ENCODE data around the gene ZC3H12D. TPM values are rescaled to one million over a fixed set of nuclear protein-coding genes. Genes with fewer than 3 reads are reported as not detected.
"Not testable (repeated sequence)": the region's sequence is repeated elsewhere in the genome, so short reads cannot be mapped to it uniquely, and the experiment has no call there.

ZC3H12D gene
- total RNA-seq, 2 donors from 2014 or later = 1.8 to 2.2 TPM

GRCh38 chr6:149463781-149464180 lies 21.0 kb downstream of the ZC3H12D start:
- no peak for DNase-seq (ENCODE audit: low spot score)
- intact Hi-C loops (cut with DNase I) = loop anchor here in 1 of 2 donors (1.0 kb wide), 1 partner anchor 27 kb away; no protein-coding TSS in a partner anchor

GRCh38 chr6:149462712-149463111 lies 22.1 kb downstream of the ZC3H12D start:
- intact Hi-C loops (cut with DNase I) = loop anchor here in 1 of 2 donors (1.0 kb wide), 1 partner anchor 26 kb away; no protein-coding TSS in a partner anchor
- peak; percentile 34 for DNase-seq (ENCODE audit: low spot score)

GRCh38 chr6:149461670-149462069 lies 23.1 kb downstream of the ZC3H12D start:
- intact Hi-C loops (cut with DNase I) = no loop called here

DNA sequence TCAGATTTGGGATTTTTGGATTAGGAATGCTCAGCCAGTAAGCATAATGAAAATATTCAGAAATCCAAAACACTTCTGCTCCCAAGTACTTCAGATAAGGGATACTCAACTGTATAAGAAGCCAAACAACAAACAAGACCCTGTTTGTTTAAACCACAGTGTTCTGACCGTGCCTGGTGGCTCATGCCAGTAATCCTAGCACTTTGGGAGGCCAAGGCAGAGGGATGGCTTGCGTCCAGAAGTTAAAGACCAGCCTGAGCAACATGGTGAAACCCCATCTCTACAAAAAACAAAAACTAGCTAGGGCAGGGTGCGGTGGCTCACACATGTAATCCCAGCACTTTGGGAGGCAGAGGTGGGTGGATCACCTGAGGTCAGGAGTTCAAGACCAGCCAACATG lies 24.6 kb downstream of the ZC3H12D start:
- intact Hi-C loops (cut with DNase I) = not testable (repeated sequence)

More at GRCh38 chr6:149461670-149462069, 23.1 kb downstream of the ZC3H12D start:
- no peak for DNase-seq (ENCODE audit: low spot score)

GRCh38 chr6:149459761-149460160 lies 25.1 kb downstream of the ZC3H12D start:
- DNase-seq (ENCODE audit: low spot score) = peak; percentile 34
- intact Hi-C loops (cut with DNase I) = loop anchor here in 1 of 2 donors (2.0 kb wide), 1 partner anchor 21 kb away; no protein-coding TSS in a partner anchor

More for the DNA sequence above, 24.6 kb downstream of the ZC3H12D start:
- DNase-seq (ENCODE audit: low spot score) = peak; percentile 6

- intact Hi-C loops (cut with DNase I) = loop anchor here in 1 of 2 donors (2.0 kb wide), 1 partner anchor 20 kb away; no protein-coding TSS in a partner anchor
- DNase-seq (ENCODE audit: low spot score) = peak; percentile 5
These were observed 26.0 kb downstream of the ZC3H12D start for GRCh38 chr6:149458806-149459205.

DNA sequence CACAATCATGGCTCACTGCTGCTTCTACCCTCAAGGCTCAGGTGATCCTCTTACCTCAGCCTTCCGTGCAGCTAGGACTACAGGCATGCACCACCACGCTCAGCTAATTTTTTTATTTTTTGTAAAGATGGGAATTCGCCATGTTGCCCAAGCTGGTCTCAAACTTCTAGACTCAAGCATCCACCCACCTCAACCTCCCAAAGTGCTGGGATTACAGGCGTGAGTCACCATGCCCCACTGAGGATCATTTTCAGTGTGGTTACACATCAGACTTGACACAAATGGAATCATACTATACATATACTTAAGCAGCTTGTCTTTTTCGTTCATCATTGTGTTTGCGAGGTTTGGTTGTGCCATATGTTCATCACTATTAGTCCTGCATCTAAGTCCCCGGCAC lies 26.6 kb downstream of the ZC3H12D start:
- DNase-seq (ENCODE audit: low spot score) = peak; percentile 6
- intact Hi-C loops (cut with DNase I) = loop anchor here in 1 of 2 donors (2.0 kb wide), 1 partner anchor 19 kb away; no protein-coding TSS in a partner anchor

- intact Hi-C loops (cut with DNase I) = no loop called here
- DNase-seq (ENCODE audit: low spot score) = peak; percentile 47
These were observed 27.4 kb downstream of the ZC3H12D start for GRCh38 chr6:149457316-149457884.

- peak; percentile 75 for DNase-seq (ENCODE audit: low spot score)
- intact Hi-C loops (cut with DNase I) = no loop called here
These were observed 28.3 kb downstream of the ZC3H12D start for GRCh38 chr6:149456311-149457021.

- DNase-seq (ENCODE audit: low spot score) = peak; percentile 78
- intact Hi-C loops (cut with DNase I) = no loop called here
These were observed 29.6 kb downstream of the ZC3H12D start for GRCh38 chr6:149455031-149455732.

GRCh38 chr6:149454346-149454848 lies 30.4 kb downstream of the ZC3H12D start:
- DNase-seq (ENCODE audit: low spot score) = peak; percentile 99
- intact Hi-C loops (cut with DNase I) = no loop called here

DNA sequence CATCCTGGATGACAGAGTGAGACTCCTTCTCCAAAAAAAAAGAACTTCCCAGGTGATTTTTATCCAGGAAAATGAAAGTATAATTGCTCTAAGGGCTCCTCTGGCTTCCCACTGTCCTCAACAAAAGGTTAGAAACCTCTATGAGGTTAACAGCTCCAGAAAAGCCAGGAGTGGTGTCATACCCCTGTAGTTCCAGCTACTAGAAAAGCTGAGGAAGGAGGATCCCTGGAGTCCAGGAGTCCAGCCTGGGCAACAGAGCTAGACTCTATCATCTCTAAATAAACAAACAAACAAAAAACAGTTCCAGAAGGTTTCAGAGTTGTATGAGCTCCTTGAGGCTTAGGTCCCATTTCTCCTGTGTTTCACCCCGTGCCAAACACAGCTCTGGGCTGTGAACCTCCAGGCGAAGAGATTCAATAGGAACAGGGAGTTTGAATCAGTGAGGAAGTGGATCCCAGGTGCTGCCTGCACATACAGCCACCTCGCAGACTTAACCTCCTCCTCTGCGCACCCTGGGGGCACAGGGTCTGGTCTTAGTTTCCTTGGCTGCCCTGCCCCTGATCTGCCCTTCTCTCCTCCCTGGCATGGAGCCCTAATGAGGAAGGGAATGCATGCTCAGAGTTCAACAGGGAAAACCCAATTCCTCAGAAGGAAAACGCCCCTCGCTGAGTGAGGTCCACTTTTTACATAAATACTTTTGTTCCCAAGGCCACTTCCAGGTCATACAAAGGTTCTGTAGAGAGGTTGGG lies 31.0 kb downstream of the ZC3H12D start:
- intact Hi-C loops (cut with DNase I) = no loop called here
- DNase-seq (ENCODE audit: low spot score) = peak; percentile 62

- peak; percentile 69 for DNase-seq (ENCODE audit: low spot score)
- intact Hi-C loops (cut with DNase I) = no loop called here
These were observed 32.5 kb downstream of the ZC3H12D start for GRCh38 chr6:149452037-149452939.

- intact Hi-C loops (cut with DNase I) = no loop called here
- DNase-seq (ENCODE audit: low spot score) = peak; percentile 86
These were observed 33.3 kb downstream of the ZC3H12D start for GRCh38 chr6:149451376-149452036.

DNA sequence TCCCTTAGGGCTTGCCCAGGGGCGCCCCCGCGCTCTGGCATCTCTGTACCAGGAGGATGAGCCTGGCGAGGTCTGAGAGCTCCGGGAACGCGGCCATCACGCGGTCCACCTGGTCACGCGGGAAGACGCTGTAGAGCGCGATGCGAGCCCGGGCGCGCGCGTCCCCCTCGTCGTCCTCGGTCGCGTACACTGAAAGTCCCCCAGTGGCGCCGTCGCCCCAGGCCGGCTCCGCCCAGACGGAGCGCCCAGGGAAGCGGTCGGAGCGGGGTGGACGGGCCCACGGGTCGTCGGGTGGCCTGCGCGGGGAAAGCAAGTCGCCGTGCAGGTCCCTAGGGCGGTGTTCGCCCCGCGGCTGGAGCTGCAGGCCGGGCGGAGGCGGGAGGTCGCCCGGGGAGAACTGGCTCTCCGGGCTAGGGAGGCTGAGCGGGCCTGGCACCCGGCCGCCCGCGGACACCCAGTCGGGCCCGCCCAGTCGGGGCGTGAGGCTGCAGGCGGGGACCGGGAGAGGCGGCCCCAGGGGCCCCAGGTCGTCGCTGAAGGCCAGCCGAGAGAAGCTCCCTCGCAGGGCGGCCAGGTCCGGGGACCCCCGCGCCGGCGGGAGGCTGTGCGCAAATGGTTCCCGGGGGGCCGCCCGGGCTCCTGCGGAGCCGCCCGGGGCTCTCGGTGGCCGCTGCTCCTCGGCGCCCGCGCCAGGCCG lies 34.0 kb downstream of the ZC3H12D start:
- intact Hi-C loops (cut with DNase I) = no loop called here
- DNase-seq (ENCODE audit: low spot score) = peak; percentile 83

- DNase-seq (ENCODE audit: low spot score) = peak; percentile 77
- intact Hi-C loops (cut with DNase I) = no loop called here
These were observed 34.8 kb downstream of the ZC3H12D start for GRCh38 chr6:149449831-149450678.

All from posterior vena cava (tissue), 2 donors.